HCT116 (cell line): ENCODE measurements around the gene NOC4L.

Source experiments
- ATF3 ChIP-seq: IDR thresholded peaks from 2 replicates; pipeline ENCODE4 v1.6.1; 2012
- CBX3 ChIP-seq: IDR thresholded peaks from 2 replicates; pipeline ENCODE4 v1.6.1; 2012; ENCODE audit warnings: low read depth
- CEBPB ChIP-seq: IDR thresholded peaks from 2 replicates; pipeline ENCODE4 v1.6.1; 2012; ENCODE audit warnings: low read depth
- CTCF ChIP-seq, 3 experiments: fragments of 200-600 bp in 1 of 3; sonication (generic) in 1 of 3; IDR thresholded peaks in 2 of 3; conservative IDR thresholded peaks in 1 of 3; 2 replicates each; pipeline ENCODE4 v1.5.1; 2012 to 2017; ENCODE audit warnings: low read depth in 2 of 3, low read length in 2 of 3, antibody characterized with exemption in 1 of 3, borderline replicate concordance in 1 of 3, control low read depth in 1 of 3, mild to moderate bottlenecking in 1 of 3, mixed read lengths in 1 of 3, mixed run types in 1 of 3, moderate library complexity in 1 of 3; ENCODE audit not compliant: insufficient read depth in 1 of 3
- EZH2 ChIP-seq: fragments of 200-600 bp; sonication (generic); IDR thresholded peaks from 2 replicates; pipeline ENCODE4 v1.6.1; 2017; ENCODE audit warnings: antibody characterized with exemption, mixed run types
- EZH2phosphoT487 ChIP-seq: fragments of 200-600 bp; IDR thresholded peaks from 2 replicates; pipeline ENCODE4 v1.6.1; 2018; ENCODE audit warnings: antibody characterized with exemption, borderline replicate concordance
- JUND ChIP-seq: IDR thresholded peaks from 2 replicates; pipeline ENCODE4 v1.6.1; 2012
- MAX ChIP-seq: IDR thresholded peaks from 2 replicates; pipeline ENCODE4 v1.6.1; 2012
- POLR2A ChIP-seq: IDR thresholded peaks from 2 replicates; pipeline ENCODE4 v1.7.0; 2011; ENCODE audit warnings: borderline replicate concordance; ENCODE audit not compliant: insufficient read depth, insufficient read length; ENCODE audit errors: extremely low read depth
- POLR2AphosphoS5 ChIP-seq: IDR thresholded peaks from 2 replicates; pipeline ENCODE4 v1.6.1; 2011; ENCODE audit warnings: mild to moderate bottlenecking, low read depth, low read length, moderate library complexity
- RAD21 ChIP-seq: IDR thresholded peaks from 2 replicates; pipeline ENCODE4 v1.6.1; 2012; ENCODE audit warnings: low read depth, mild to moderate bottlenecking
- REST ChIP-seq: IDR thresholded peaks from 2 replicates; pipeline ENCODE4 v1.6.1; 2012; ENCODE audit warnings: low read depth
- SP1 ChIP-seq: IDR thresholded peaks from 2 replicates; pipeline ENCODE4 v1.6.1; 2012; ENCODE audit warnings: low read depth
- ZBTB33 ChIP-seq: IDR thresholded peaks from 2 replicates; pipeline ENCODE4 v1.6.1; 2011; ENCODE audit warnings: mild to moderate bottlenecking, low read length, moderate library complexity; ENCODE audit not compliant: insufficient replicate concordance; ENCODE audit errors: extremely low read depth

- no peak for TF ChIP-seq RAD21
- no peak for TF ChIP-seq CBX3
- no peak for TF ChIP-seq EZH2
- TF ChIP-seq EZH2phosphoT487 = no peak
- TF ChIP-seq CTCF (IDR thresholded peaks at IDR 0.05 in 2 of 3, conservative IDR thresholded peaks at IDR 0.05 in 1 of 3; ENCODE audit: borderline replicate concordance in 1 of 3, insufficient read depth in 1 of 3, low read depth in 2 of 3, low read length in 2 of 3) = no peak
- TF ChIP-seq REST = no peak
- TF ChIP-seq JUND = no peak
- no peak for TF ChIP-seq POLR2AphosphoS5
- no peak for TF ChIP-seq CEBPB
- no peak for TF ChIP-seq MAX
- TF ChIP-seq POLR2A = no peak
- TF ChIP-seq ATF3 = no peak
- TF ChIP-seq SP1 = no peak
- TF ChIP-seq ZBTB33 = no peak
Observed at GRCh38 chr12:132131952-132132351, 12.3 kb upstream of the NOC4L start.
